Gastroesophageal sphincter (tissue), 3 donors: ENCODE data around the gene LGR4.

Experiments used
- EP300 ChIP-seq: sonication (generic); formaldehyde crosslinking; IDR thresholded peaks from one replicate; pipeline ENCODE4 v1.6.1; 2017; ENCODE audit warnings: antibody characterized with exemption, mild to moderate bottlenecking
- POLR2A ChIP-seq, 2 donors: fragments of 450-650 bp; IDR thresholded peaks; one replicate each; pipeline ENCODE4 v1.6.1; 2017; ENCODE audit warnings: antibody characterized with exemption in 2 of 2, mild to moderate bottlenecking in 2 of 2, moderate library complexity in 1 of 2
- POLR2AphosphoS5 ChIP-seq: sonication (generic); formaldehyde crosslinking; IDR thresholded peaks from one replicate; pipeline ENCODE4 v1.6.1; 2017; ENCODE audit warnings: antibody characterized with exemption
- TF ChIP-seq, protein P1 (sequence below), 4 experiments: fragments of 200-600 bp in 2 of 4; fragments of 450-650 bp in 2 of 4; sonication (generic) in 1 of 4; IDR thresholded peaks; one replicate each; pipeline ENCODE4 v1.5.1; 2017 to 2019; ENCODE audit warnings: antibody characterized with exemption in 4 of 4, mild to moderate bottlenecking in 2 of 4, moderate library complexity in 2 of 4

DNA sequence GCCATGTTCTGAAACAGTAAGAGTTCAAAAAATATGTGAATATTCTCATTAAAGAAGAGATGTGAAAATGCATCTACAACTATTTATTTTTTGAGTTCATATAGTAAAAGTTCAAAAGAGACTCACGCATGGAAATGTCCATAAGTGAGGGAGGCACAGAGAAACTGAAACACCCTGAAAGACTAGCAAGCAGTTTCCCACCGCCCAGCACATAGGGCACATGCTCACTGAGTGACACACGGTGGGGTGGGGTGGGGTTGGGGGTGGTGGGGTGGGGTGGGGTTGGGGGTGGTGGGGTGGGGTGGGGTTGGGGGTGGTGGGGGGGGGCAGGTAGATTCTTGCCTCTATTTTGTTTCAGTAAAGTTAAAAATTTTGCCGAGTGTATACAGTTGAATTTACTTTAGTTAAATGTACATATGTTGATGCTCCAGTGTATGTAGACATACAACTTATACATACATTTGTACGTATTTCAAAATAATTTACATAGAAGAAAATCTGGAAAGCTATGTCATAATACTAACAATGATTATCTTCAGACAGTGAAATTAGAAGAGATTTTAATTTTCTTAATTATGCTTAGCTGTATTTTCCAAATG is 115.9 kb downstream of the LGR4 start:
- TF ChIP-seq, protein P1, sequence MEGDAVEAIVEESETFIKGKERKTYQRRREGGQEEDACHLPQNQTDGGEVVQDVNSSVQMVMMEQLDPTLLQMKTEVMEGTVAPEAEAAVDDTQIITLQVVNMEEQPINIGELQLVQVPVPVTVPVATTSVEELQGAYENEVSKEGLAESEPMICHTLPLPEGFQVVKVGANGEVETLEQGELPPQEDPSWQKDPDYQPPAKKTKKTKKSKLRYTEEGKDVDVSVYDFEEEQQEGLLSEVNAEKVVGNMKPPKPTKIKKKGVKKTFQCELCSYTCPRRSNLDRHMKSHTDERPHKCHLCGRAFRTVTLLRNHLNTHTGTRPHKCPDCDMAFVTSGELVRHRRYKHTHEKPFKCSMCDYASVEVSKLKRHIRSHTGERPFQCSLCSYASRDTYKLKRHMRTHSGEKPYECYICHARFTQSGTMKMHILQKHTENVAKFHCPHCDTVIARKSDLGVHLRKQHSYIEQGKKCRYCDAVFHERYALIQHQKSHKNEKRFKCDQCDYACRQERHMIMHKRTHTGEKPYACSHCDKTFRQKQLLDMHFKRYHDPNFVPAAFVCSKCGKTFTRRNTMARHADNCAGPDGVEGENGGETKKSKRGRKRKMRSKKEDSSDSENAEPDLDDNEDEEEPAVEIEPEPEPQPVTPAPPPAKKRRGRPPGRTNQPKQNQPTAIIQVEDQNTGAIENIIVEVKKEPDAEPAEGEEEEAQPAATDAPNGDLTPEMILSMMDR (IDR thresholded peaks at IDR 0.05), result no peak
- TF ChIP-seq POLR2AphosphoS5, result no peak
- TF ChIP-seq POLR2A (IDR thresholded peaks at IDR 0.05), result no peak
- TF ChIP-seq EP300, result no peak
